ENCODE data around the gene OLFML2A.
"Not testable (repeated sequence)": the region's sequence is repeated elsewhere in the genome, so short reads cannot be mapped to it uniquely, and the experiment has no call there.

Gene OLFML2A

GRCh38 chr9:124831642-124832364 is 54.9 kb downstream of the OLFML2A start:
- peak; percentile 38 for DNase-seq

DNA sequence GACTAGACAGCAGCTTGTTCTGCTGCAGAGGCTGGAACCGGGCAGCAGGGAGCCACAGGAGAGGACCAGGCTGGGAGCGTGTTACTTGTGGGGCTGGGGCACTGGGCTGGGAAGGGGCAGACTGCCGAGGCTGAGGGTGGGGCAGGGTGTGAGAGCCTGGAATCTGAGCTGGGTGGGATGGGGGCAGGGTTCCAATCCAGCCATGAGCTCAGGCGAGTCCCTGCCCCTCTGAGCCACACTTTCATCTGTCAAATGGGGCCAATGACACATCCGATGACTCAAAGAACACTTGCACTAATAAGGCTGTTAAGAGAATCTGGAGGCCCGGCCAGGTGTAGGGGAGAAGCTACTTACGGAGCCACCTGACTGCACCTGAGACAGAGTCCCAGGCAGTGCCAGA is 57.7 kb downstream of the OLFML2A start:
- DNase-seq, result no peak

- peak; percentile 47 for DNase-seq
Measured at GRCh38 chr9:124835026-124835557, 58.2 kb downstream of the OLFML2A start.

- DNase-seq, result not testable (repeated sequence)
Measured at GRCh38 chr9:124838132-124838531, 61.2 kb downstream of the OLFML2A start.

DNA sequence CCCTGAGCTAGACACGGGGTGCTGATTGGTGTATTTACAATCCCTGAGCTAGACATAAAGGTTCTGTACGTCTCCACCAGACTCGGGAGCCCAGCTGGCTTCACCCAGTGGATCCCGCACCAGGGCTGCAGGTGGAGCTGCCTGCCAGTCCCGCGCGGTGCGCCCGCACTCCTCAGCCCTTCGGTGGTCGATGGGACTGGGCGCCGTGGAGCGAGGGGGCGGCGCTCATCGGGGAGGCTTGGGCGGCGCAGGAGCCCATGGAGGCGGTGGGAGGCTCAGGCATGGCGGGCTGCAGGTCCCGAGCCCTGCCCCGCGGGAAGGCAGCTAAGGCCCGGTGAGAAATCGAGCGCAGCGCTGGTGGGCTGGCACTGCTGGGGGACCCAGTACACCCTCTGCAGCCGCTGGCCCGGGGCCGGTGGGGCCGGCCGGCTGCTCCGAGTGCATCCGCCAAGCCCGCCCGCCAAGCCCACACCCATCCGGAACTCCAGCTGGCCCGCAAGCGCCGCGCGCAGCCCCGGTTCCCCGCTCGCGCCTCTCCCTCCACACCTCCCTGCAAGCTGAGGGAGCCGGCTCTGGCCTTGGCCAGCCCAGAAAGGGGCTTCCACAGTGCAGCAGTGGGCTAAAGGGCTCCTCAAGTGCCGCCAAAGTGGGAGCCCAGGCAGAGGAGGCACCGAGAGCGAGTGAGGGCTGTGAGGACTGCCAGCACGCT is 61.8 kb downstream of the OLFML2A start:
- DNase-seq, result not testable (repeated sequence)

- DNase-seq, result peak; percentile 47
Measured at GRCh38 chr9:124839612-124840299, 62.8 kb downstream of the OLFML2A start.

- DNase-seq, result peak; percentile 56
Measured at GRCh38 chr9:124840300-124840833, 63.4 kb downstream of the OLFML2A start.

GRCh38 chr9:124841075-124841821 is 64.3 kb downstream of the OLFML2A start:
- no peak for DNase-seq

- no peak for DNase-seq
Measured at GRCh38 chr9:124843456-124844034, 66.6 kb downstream of the OLFML2A start.

GRCh38 chr9:124844291-124844690 is 67.4 kb downstream of the OLFML2A start:
- DNase-seq, result no peak

DNA sequence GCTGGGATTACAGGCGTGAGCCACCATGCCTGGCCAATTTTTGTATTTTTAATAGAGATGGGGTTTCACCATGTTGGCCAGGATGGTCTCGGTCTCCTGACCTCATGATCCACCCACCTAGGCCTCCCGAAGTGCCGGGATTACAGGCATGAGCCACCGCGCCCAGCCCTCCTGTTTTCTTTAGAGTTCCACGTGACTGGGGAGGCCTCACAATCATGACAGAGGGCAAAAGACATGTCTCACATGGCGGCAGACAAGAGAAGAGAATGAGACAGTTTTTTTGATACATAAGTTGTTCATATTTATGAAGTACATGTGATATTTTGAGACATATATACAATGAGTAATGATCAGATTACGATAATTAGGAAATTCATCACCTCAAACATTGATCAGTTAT is 69.5 kb downstream of the OLFML2A start:
- DNase-seq, result not testable (repeated sequence)

GRCh38 chr9:124846969-124847368 is 70.0 kb downstream of the OLFML2A start:
- no peak for DNase-seq

- DNase-seq, result no peak
Measured at GRCh38 chr9:124849801-124850200, 72.9 kb downstream of the OLFML2A start.

DNA sequence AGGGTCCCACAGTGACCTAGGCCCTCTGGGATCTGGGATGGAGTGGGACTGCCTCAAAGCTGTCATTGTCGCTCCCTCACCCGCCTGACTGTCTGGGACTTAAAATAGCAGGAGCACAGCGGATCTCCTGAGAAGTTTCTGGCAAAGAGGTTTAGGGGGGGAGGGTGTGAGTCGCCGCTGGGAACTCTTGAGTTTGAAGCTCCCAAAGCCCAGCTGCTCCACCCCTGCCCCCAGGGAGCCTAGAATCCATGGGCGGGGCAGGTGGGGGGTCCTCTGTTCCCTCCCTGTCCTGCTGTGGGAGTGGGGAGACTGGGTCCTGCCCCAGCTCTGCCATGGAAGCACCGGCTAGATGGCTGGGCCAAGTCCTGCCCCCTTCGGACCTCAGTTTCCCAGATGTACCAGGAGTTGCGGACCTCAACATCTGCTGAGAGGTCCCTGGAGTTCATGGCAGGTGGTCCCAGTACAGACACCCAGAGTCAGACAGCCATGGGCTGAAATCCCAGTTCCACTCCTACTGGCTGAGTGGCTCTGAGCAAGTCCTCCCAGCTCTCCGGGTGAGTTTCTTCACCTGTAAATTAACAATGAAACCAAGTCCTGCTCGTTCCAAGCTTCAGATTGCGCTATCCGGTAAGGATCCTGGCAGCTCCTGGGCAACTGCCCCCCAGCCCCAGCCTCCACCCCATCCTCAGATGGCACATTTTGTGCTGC is 75.3 kb downstream of the OLFML2A start:
- DNase-seq, result no peak

DNA sequence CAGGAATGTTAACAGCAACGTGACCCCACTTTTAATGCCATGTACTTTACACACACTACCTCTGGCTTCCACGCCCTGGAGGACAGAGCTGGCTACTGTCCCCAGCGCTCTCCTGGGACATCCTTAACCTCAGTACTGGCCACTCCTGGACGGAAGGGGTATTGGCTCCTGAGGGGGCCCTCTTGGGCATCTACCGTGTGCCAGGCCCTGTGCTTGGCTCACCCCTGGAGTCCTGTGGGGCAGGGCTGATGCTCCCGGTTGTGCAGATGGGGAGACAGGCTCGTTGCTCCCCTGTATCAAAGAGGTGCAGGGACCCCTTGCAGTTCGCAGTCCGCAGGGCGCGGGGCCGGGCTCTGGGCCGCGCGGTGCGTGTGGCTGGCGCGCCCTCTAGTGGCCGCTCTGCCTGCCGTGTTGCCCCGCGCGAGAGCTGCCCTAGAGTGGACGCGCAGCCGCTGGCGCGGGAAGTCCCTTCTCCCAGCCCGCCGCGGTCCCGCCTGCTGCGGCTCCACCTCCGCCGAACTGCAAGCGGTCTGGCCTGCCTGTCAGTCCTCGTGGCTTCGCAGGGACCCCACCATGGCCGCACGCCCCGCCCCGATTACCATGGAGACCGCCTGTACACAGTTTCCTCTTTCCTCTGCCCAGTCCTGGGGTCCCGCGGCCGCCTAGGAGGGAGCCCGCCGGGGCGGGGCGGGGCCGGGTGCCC is 76.0 kb downstream of the OLFML2A start, which contains the start of gene WDR38:
Gene WDR38, plus strand, starts transcription at position 632 of the 703 bp plus-strand sequence. CDS start 72 bp downstream, outside the sequence.
- peak; percentile 87 for DNase-seq

GRCh38 chr9:124853605-124854143 is 76.7 kb downstream of the OLFML2A start:
- DNase-seq, result no peak

GRCh38 chr9:124854161-124854560 is 77.2 kb downstream of the OLFML2A start:
- no peak for DNase-seq

DNA sequence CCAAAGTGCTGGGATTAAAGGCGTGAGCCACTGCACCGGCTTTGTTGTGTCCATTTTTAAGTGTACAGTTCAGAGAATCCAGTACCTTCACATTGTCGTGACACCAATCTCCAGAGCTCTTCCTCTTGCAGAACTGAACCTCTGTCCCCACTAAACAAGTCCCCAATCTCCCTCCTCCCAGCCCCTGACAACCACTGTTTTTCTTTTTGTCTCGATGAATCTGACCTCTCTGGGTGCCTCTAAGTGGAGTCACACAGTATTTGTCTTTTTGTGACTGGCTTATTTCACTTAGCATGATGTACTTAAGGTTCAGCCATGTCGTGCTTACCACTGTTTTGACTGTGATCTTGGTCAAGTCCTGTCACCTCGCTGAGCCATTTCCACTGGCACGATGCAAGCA is 77.9 kb downstream of the OLFML2A start:
- no peak for DNase-seq

DNA sequence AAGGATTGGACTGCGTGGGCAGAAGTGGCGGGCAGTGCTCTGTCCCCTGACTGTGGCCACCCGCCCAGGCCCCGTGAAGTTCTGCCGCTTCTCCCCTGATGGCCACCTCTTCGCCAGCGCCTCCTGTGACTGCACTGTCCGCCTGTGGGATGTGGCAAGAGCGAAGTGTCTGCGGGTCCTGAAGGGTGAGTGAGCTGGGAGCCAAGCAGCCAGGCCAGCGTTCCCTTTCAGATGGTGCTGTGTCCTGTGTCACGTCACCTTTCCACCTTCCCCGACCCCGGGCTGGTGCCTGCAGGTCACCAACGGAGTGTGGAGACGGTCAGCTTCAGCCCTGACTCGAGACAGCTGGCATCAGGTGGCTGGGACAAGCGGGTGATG is 78.6 kb downstream of the OLFML2A start:
- DNase-seq, result no peak
